H1 (cell line): ENCODE measurements around the gene MYL5.

Experiments used
- ATF3 ChIP-seq: IDR thresholded peaks from 2 replicates; pipeline ENCODE4 v1.6.1; 2011; ENCODE audit warnings: low read depth, mild to moderate bottlenecking, low read length; ENCODE audit not compliant: insufficient read depth
- CEBPB ChIP-seq: IDR thresholded peaks from 2 replicates; pipeline ENCODE4 v1.6.1; 2012; ENCODE audit warnings: low read depth, low read length
- CTCF ChIP-seq, 3 experiments: IDR thresholded peaks; 1 replicate in 2 of 3; 2 replicates in 1 of 3; pipeline versions ENCODE4 v1.5.1 to v1.6.1; 2011; ENCODE audit warnings: low read length in 3 of 3, mild to moderate bottlenecking in 3 of 3, inconsistent platforms in 2 of 3, low read depth in 1 of 3, moderate library complexity in 1 of 3; ENCODE audit not compliant: insufficient read depth in 1 of 3; ENCODE audit errors: control extremely low read depth in 1 of 3
- E2F6 ChIP-seq: IDR thresholded peaks from 2 replicates; pipeline ENCODE4 v1.6.1; 2012; ENCODE audit warnings: inconsistent platforms
- EP300 ChIP-seq, 2 experiments: IDR thresholded peaks; 1 replicate in 1 of 2; 2 replicates in 1 of 2; pipeline ENCODE4 v1.6.1; 2011 to 2012; ENCODE audit warnings: low read depth in 2 of 2, low read length in 2 of 2, mild to moderate bottlenecking in 2 of 2, borderline replicate concordance in 1 of 2, inconsistent platforms in 1 of 2, moderate library complexity in 1 of 2
- POLR2A ChIP-seq, 2 experiments: IDR thresholded peaks; 1 replicate in 1 of 2; 2 replicates in 1 of 2; pipeline ENCODE4 v1.6.1; 2011; ENCODE audit warnings: low read depth in 2 of 2, low read length in 2 of 2, mild to moderate bottlenecking in 2 of 2; ENCODE audit errors: control extremely low read depth in 1 of 2
- POLR2AphosphoS5 ChIP-seq: IDR thresholded peaks from 2 replicates; pipeline ENCODE4 v1.6.1; 2011; ENCODE audit warnings: low read depth, low read length
- SAP30 ChIP-seq: fragments of 300-600 bp; sonication (generic); IDR thresholded peaks from 2 replicates; pipeline ENCODE4 v1.7.1; 2012; ENCODE audit warnings: low read length, moderate library complexity, mild to moderate bottlenecking, inconsistent platforms; ENCODE audit not compliant: insufficient read depth, insufficient replicate concordance
- SIN3A ChIP-seq, 2 experiments: IDR thresholded peaks in 1 of 2; conservative IDR thresholded peaks in 1 of 2; 2 replicates each; pipeline ENCODE4 v1.6.1; 2011 to 2012; ENCODE audit warnings: low read length in 2 of 2, improper control_type of control experiment in 1 of 2, low read depth in 1 of 2, mild to moderate bottlenecking in 1 of 2
- SIRT6 ChIP-seq: IDR thresholded peaks from one replicate; pipeline ENCODE4 v1.7.1; 2012; ENCODE audit warnings: low read length, inconsistent platforms
- SRF ChIP-seq: IDR thresholded peaks from 2 replicates; pipeline ENCODE4 v1.6.1; 2011; ENCODE audit warnings: mild to moderate bottlenecking, low read depth, low read length, moderate library complexity
- TAF1 ChIP-seq: IDR thresholded peaks from 2 replicates; pipeline ENCODE4 v1.6.1; 2011; ENCODE audit warnings: mild to moderate bottlenecking, low read depth, low read length
- TEAD4 ChIP-seq: IDR thresholded peaks from 2 replicates; pipeline ENCODE4 v1.6.1; 2012; ENCODE audit warnings: low read depth, low read length, inconsistent platforms, mixed read lengths

- TF ChIP-seq SIRT6 (no peak), EP300 (IDR thresholded peaks at IDR 0.05; ENCODE audit: borderline replicate concordance in 1 of 2, low read depth in 2 of 2, low read length in 2 of 2) (no peak), ATF3 (no peak), SAP30 (no peak), SIN3A (conservative IDR thresholded peaks at IDR 0.05 in 1 of 2, IDR thresholded peaks at IDR 0.05 in 1 of 2; ENCODE audit: low read depth in 1 of 2, low read length in 2 of 2) (no peak), TEAD4 (no peak), TAF1 (no peak), POLR2AphosphoS5 (no peak), CEBPB (no peak), E2F6 (no peak), CTCF (IDR thresholded peaks at IDR 0.05; ENCODE audit: control extremely low read depth in 1 of 3, insufficient read depth in 1 of 3, low read depth in 1 of 3, low read length in 3 of 3) (no peak), POLR2A (IDR thresholded peaks at IDR 0.05; ENCODE audit: control extremely low read depth in 1 of 2, low read depth in 2 of 2, low read length in 2 of 2) (no peak), SRF (no peak)
These were observed 6.8 kb upstream of the MYL5 start for GRCh38 chr4:667545-667925.
